Coronary artery (tissue), 2 donors: ENCODE measurements around the gene CLTRN.

ENCODE experiments used
- DNase-seq: peaks from one replicate; pipeline ENCODE4 v3.0.0-alpha.2; 2017; ENCODE audit warnings: low spot score
- H3K27ac ChIP-seq, 2 donors: fragments of 200-600 bp; sonication (generic); one replicate each; pipeline ENCODE4 v1.5.1; 2016 to 2019
- H3K4me3 ChIP-seq: fragments of 200-600 bp; sonication (generic); 2 replicates; pipeline ENCODE4 v1.5.1; 2016; ENCODE audit warnings: mild to moderate bottlenecking, moderate library complexity
- CTCF ChIP-seq: fragments of 200-600 bp; sonication (generic); IDR thresholded peaks from one replicate; pipeline ENCODE4 v1.5.1; 2019; ENCODE audit warnings: antibody characterized with exemption

The CLTRN gene

GRCh38 chrX:15601932-15602331 is 62.7 kb downstream of the CLTRN start:
- Histone ChIP-seq H3K4me3 (no peak overlapping the region), H3K27ac (no peak overlapping the region)
- no peak for DNase-seq
- no peak for TF ChIP-seq CTCF

- no peak within 1 kb of the TSS for H3K4me3 ChIP-seq
- DNase-seq, result no peak
- H3K27ac ChIP-seq, result no peak within 1 kb of the TSS
Observed at GRCh38 chrX:15600745-15601144, 63.9 kb downstream of the CLTRN start, which contains the start of gene ACE2. TSS of gene ACE2 (minus strand) at chrX:15600960. CDS start at chrX:15600911, 49 bp downstream.

GRCh38 chrX:15600049-15600448 is 64.6 kb downstream of the CLTRN start:
- TF ChIP-seq CTCF, result no peak
- Histone ChIP-seq H3K4me3 (no peak overlapping the region), H3K27ac (no peak overlapping the region)
- no peak for DNase-seq

More at GRCh38 chrX:15600745-15601144, 63.9 kb downstream of the CLTRN start, which contains the start of gene ACE2:
- no peak for TF ChIP-seq CTCF

- no peak for DNase-seq
- Histone ChIP-seq H3K27ac (no peak overlapping the region), H3K4me3 (no peak overlapping the region)
- TF ChIP-seq CTCF, result no peak
Observed at GRCh38 chrX:15599461-15599860, 65.1 kb downstream of the CLTRN start.

GRCh38 chrX:15598026-15598425 is 66.6 kb downstream of the CLTRN start:
- Histone ChIP-seq H3K27ac (no peak overlapping the region), H3K4me3 (no peak overlapping the region)
- TF ChIP-seq CTCF, result no peak
- DNase-seq, result no peak

- no peak for DNase-seq
- TF ChIP-seq CTCF, result no peak
- H3K4me3 ChIP-seq, result no peak overlapping the region
- no peak overlapping the region for H3K27ac ChIP-seq
Observed at GRCh38 chrX:15594371-15594770, 70.2 kb downstream of the CLTRN start.

GRCh38 chrX:15579778-15580747 is 84.5 kb downstream of the CLTRN start:
- peak overlapping the region in 1 of 2 donors; percentile 42 for H3K27ac ChIP-seq
- H3K4me3 ChIP-seq, result no peak overlapping the region
- DNase-seq, result no peak
- no peak for TF ChIP-seq CTCF
